Measurements from ENCODE around the gene LAMTOR3.

LAMTOR3 gene

GRCh38 chr4:99894161-99894997, at the start of gene LAMTOR3:
Gene LAMTOR3 (minus strand): TSS chr4:99894427. CDS start chr4:99893963, 464 bp downstream.
- DNase-seq, result peak; percentile 92

GRCh38 chr4:99938243-99938753, 44.1 kb upstream of the LAMTOR3 start:
- DNase-seq, result no peak

- no peak for DNase-seq
Observed at GRCh38 chr4:99934891-99935290, 40.7 kb upstream of the LAMTOR3 start.

GRCh38 chr4:99927566-99927965, 33.3 kb upstream of the LAMTOR3 start:
- no peak for DNase-seq

- peak; percentile 8 for DNase-seq
Observed at GRCh38 chr4:99921174-99921573, 26.9 kb upstream of the LAMTOR3 start.

- no peak for DNase-seq
Observed at GRCh38 chr4:99918656-99919055, 24.4 kb upstream of the LAMTOR3 start.

- DNase-seq, result no peak
Observed at GRCh38 chr4:99917575-99917974, 23.3 kb upstream of the LAMTOR3 start.

GRCh38 chr4:99915449-99915848, 21.2 kb upstream of the LAMTOR3 start:
- DNase-seq, result no peak

GRCh38 chr4:99894998-99895397, 771 bp upstream of the LAMTOR3 start:
- no peak for DNase-seq

GRCh38 chr4:99893839-99894160, 427 bp downstream of the LAMTOR3 start:
- no peak for DNase-seq

GRCh38 chr4:99893029-99893428, 1.2 kb downstream of the LAMTOR3 start:
- no peak for DNase-seq

- no peak for DNase-seq
Observed at GRCh38 chr4:99891351-99891750, 2.9 kb downstream of the LAMTOR3 start.

GRCh38 chr4:99887837-99888236, 6.4 kb downstream of the LAMTOR3 start:
- DNase-seq, result peak; percentile 6

- peak; percentile 80 for DNase-seq
Observed at GRCh38 chr4:99886146-99886545, 8.1 kb downstream of the LAMTOR3 start.

- DNase-seq, result no peak
Observed at GRCh38 chr4:99885687-99886086, 8.5 kb downstream of the LAMTOR3 start.

- DNase-seq, result peak; percentile 55
Observed at GRCh38 chr4:99885063-99885664, 9.1 kb downstream of the LAMTOR3 start.

GRCh38 chr4:99879458-99879857, 14.8 kb downstream of the LAMTOR3 start:
- DNase-seq, result no peak

GRCh38 chr4:99878604-99879003, 15.6 kb downstream of the LAMTOR3 start:
- no peak for DNase-seq

GRCh38 chr4:99876946-99877345, 17.3 kb downstream of the LAMTOR3 start:
- no peak for DNase-seq

GRCh38 chr4:99875071-99875470, 19.2 kb downstream of the LAMTOR3 start:
- DNase-seq, result no peak

- DNase-seq, result no peak
Observed at GRCh38 chr4:99872570-99872969, 21.7 kb downstream of the LAMTOR3 start.

GRCh38 chr4:99868126-99868596, 26.1 kb downstream of the LAMTOR3 start:
- DNase-seq, result no peak

- no peak for DNase-seq
Observed at GRCh38 chr4:99863804-99864203, 30.4 kb downstream of the LAMTOR3 start.
